Mesenchymal stem cell (in vitro differentiated cells and primary cell): ENCODE data around the gene FAM177A1.

Experiments
- DNase-seq: peaks from one replicate; pipeline ENCODE4 v3.0.0-alpha.2; 2013
- H2AFZ ChIP-seq: one replicate; pipeline ENCODE4 v1.6.1; 2013; ENCODE audit warnings: low read depth, mild to moderate bottlenecking, control low read depth, inconsistent platforms, low read length, moderate library complexity
- H2AK5ac ChIP-seq: 2 replicates; pipeline ENCODE4 v1.6.1; 2013; ENCODE audit warnings: low read length, moderate library complexity, mild to moderate bottlenecking, inconsistent platforms; ENCODE audit not compliant: severe bottlenecking
- H2BK120ac ChIP-seq: one replicate; pipeline ENCODE4 v1.6.1; 2013; ENCODE audit warnings: low read depth, mild to moderate bottlenecking, inconsistent platforms, low read length, moderate library complexity
- H2BK12ac ChIP-seq, 2 experiments: one replicate each; pipeline ENCODE4 v1.6.1; 2013; ENCODE audit warnings: inconsistent platforms in 2 of 2, low read length in 2 of 2, mild to moderate bottlenecking in 2 of 2, moderate library complexity in 2 of 2, control low read depth in 1 of 2
- H2BK15ac ChIP-seq: one replicate; pipeline ENCODE4 v1.6.1; 2013; ENCODE audit warnings: mild to moderate bottlenecking, low read depth, inconsistent platforms; ENCODE audit not compliant: poor library complexity, severe bottlenecking
- H2BK5ac ChIP-seq: 2 replicates; pipeline ENCODE4 v1.6.1; 2013; ENCODE audit warnings: low read depth, mild to moderate bottlenecking, low read length, control low read depth, inconsistent platforms; ENCODE audit not compliant: poor library complexity, severe bottlenecking
- H3K14ac ChIP-seq, 2 experiments: one replicate each; pipeline ENCODE4 v1.6.1; 2013; ENCODE audit warnings: inconsistent platforms in 2 of 2, low read length in 2 of 2, control low read depth in 1 of 2, mild to moderate bottlenecking in 1 of 2, moderate library complexity in 1 of 2
- H3K18ac ChIP-seq, 2 experiments: one replicate each; pipeline ENCODE4 v1.6.1; 2013; ENCODE audit warnings: inconsistent platforms in 2 of 2, low read length in 2 of 2, control low read depth in 1 of 2, low read depth in 1 of 2, mild to moderate bottlenecking in 1 of 2
- H3K23ac ChIP-seq, 2 experiments: one replicate each; pipeline ENCODE4 v1.6.1; 2013; ENCODE audit warnings: inconsistent platforms in 2 of 2, low read length in 2 of 2, mild to moderate bottlenecking in 2 of 2, moderate library complexity in 2 of 2, control low read depth in 1 of 2
- H3K27ac ChIP-seq: 2 replicates; pipeline ENCODE4 v1.5.1; 2013; ENCODE audit warnings: mild to moderate bottlenecking, moderate library complexity, low read length, control low read depth, inconsistent platforms; ENCODE audit not compliant: poor library complexity, severe bottlenecking
- H3K27me3 ChIP-seq, 2 experiments: 2 replicates each; pipeline versions ENCODE4 v1.6.1 to v1.7.0; 2013; ENCODE audit warnings: low read length in 2 of 2, mild to moderate bottlenecking in 2 of 2, moderate library complexity in 2 of 2, control low read depth in 1 of 2, inconsistent platforms in 1 of 2; ENCODE audit not compliant: control insufficient read depth in 1 of 2, insufficient read depth in 1 of 2
- H3K36me3 ChIP-seq, 2 experiments: 2 replicates each; pipeline versions ENCODE4 v1.6.1 to v1.7.0; 2013; ENCODE audit warnings: low read length in 2 of 2, control low read depth in 1 of 2, inconsistent platforms in 1 of 2, low read depth in 1 of 2, mild to moderate bottlenecking in 1 of 2; ENCODE audit not compliant: insufficient read depth in 2 of 2, control insufficient read depth in 1 of 2
- H3K4ac ChIP-seq, 2 experiments: one replicate each; pipeline ENCODE4 v1.6.1; 2013; ENCODE audit warnings: inconsistent platforms in 2 of 2, low read length in 2 of 2, mild to moderate bottlenecking in 2 of 2, moderate library complexity in 2 of 2, control low read depth in 1 of 2, low read depth in 1 of 2
- H3K4me1 ChIP-seq: 2 replicates; pipeline ENCODE4 v1.6.1; 2013; ENCODE audit warnings: low read depth, low read length, control low read depth; ENCODE audit not compliant: control insufficient read depth, insufficient read depth
- H3K4me2 ChIP-seq: 2 replicates; pipeline ENCODE4 v1.6.1; 2013; ENCODE audit warnings: low read length, mild to moderate bottlenecking, inconsistent platforms; ENCODE audit not compliant: poor library complexity, severe bottlenecking
- H3K4me3 ChIP-seq, 2 experiments: 2 replicates each; pipeline versions ENCODE4 v1.5.1 to v1.7.0; 2013; ENCODE audit warnings: low read length in 2 of 2, mild to moderate bottlenecking in 2 of 2, control low read depth in 1 of 2, low read depth in 1 of 2; ENCODE audit not compliant: insufficient read depth in 1 of 2
- H3K79me1 ChIP-seq: replicated peaks from 2 replicates; pipeline ENCODE4 v1.6.1; 2013; ENCODE audit warnings: mild to moderate bottlenecking, control low read depth, low read length, inconsistent platforms; ENCODE audit not compliant: poor library complexity, severe bottlenecking
- H3K9ac ChIP-seq: 2 replicates; pipeline ENCODE4 v1.7.0; 2013; ENCODE audit warnings: mild to moderate bottlenecking, low read length, moderate library complexity
- H3K9me3 ChIP-seq: 2 replicates; pipeline ENCODE4 v1.7.0; 2013; ENCODE audit warnings: mild to moderate bottlenecking, low read length; ENCODE audit not compliant: control insufficient read depth
- H4K8ac ChIP-seq: one replicate; pipeline ENCODE4 v1.6.1; 2013; ENCODE audit warnings: inconsistent platforms, mild to moderate bottlenecking, low read length, moderate library complexity
- H4K91ac ChIP-seq: one replicate; pipeline ENCODE4 v1.6.1; 2013; ENCODE audit warnings: mild to moderate bottlenecking, low read length, inconsistent platforms
- WGBS: methylation state at CpG from one replicate; pipeline ENCODE4 v1.1.7; 2013; ENCODE audit warnings: mixed read lengths; 5-methylcytosine and 5-hydroxymethylcytosine counted together

Gene FAM177A1

GRCh38 chr14:35122696-35123387 lies 76.8 kb downstream of the FAM177A1 start:
- peak overlapping the region in 1 of 2 experiments; percentile 84 for H3K14ac ChIP-seq
- peak overlapping the region; percentile 10 for H2BK5ac ChIP-seq
- no peak overlapping the region for H3K23ac ChIP-seq
- H3K18ac ChIP-seq, result peak overlapping the region; percentile 82 to 92
- H2AK5ac ChIP-seq, result no peak overlapping the region
- peak overlapping the region; percentile 72 for H3K4me2 ChIP-seq
- peak overlapping the region; percentile 27 for H2BK120ac ChIP-seq
- no peaks in the 10 kb centered on the region for H3K9me3 ChIP-seq
- H3K79me1 ChIP-seq, result peaks cover 33% of the 10 kb centered on the region
- H3K9ac ChIP-seq, result peak overlapping the region; percentile 94
- DNase-seq, result peak; percentile 27
- no peak overlapping the region for H2BK15ac ChIP-seq
- H4K91ac ChIP-seq, result peak overlapping the region; percentile 52
- peak overlapping the region; percentile 83 to 97 for H3K4me3 ChIP-seq
- H3K4ac ChIP-seq, result peak overlapping the region; percentile 49 to 62
- 14% methylated on average over 21 of the region's 23 CpGs for WGBS
- H2AFZ ChIP-seq, result peak overlapping the region; percentile 96
- H3K27ac ChIP-seq, result peak overlapping the region; percentile 100
- H3K36me3 ChIP-seq, result peaks cover 12 to 25% of the 10 kb centered on the region in 2 experiments
- peak overlapping the region; percentile 45 to 92 for H2BK12ac ChIP-seq
- H3K27me3 ChIP-seq, result no peaks in the 10 kb centered on the region
- peaks cover 6% of the 10 kb centered on the region for H3K4me1 ChIP-seq
- peak overlapping the region; percentile 97 for H4K8ac ChIP-seq

GRCh38 chr14:35123388-35123703 lies 77.3 kb downstream of the FAM177A1 start:
- Histone ChIP-seq H3K9me3 (no peaks in the 10 kb centered on the region), H3K27me3 (no peaks in the 10 kb centered on the region), H3K4me1 (peaks cover 6% of the 10 kb centered on the region), H2AFZ (no peak overlapping the region), H3K27ac (peak overlapping the region; percentile 100), H3K4me3 (peak overlapping the region in 1 of 2 experiments; percentile 97), H4K8ac (peak overlapping the region; percentile 54), H3K23ac (no peak overlapping the region), H4K91ac (no peak overlapping the region), H3K79me1 (peaks cover 33% of the 10 kb centered on the region), H3K36me3 (peaks cover 12 to 22% of the 10 kb centered on the region in 2 experiments), H2AK5ac (no peak overlapping the region), H3K9ac (peak overlapping the region; percentile 94), H2BK5ac (no peak overlapping the region), H2BK15ac (no peak overlapping the region), H3K4me2 (peak overlapping the region; percentile 72), H2BK120ac (no peak overlapping the region), H3K4ac (no peak overlapping the region), H2BK12ac (no peak overlapping the region), H3K14ac (no peak overlapping the region), H3K18ac (no peak overlapping the region)
- WGBS, result 87% methylated on average over 2 of the region's 3 CpGs
- no peak for DNase-seq

GRCh38 chr14:35124127-35124526 lies 78.1 kb downstream of the FAM177A1 start:
- peaks cover 29% of the 10 kb centered on the region for H3K79me1 ChIP-seq
- no peak overlapping the region for H2AK5ac ChIP-seq
- no peak overlapping the region for H3K4me2 ChIP-seq
- H2BK120ac ChIP-seq, result no peak overlapping the region
- peaks cover 6% of the 10 kb centered on the region for H3K4me1 ChIP-seq
- H4K8ac ChIP-seq, result no peak overlapping the region
- H2BK5ac ChIP-seq, result no peak overlapping the region
- H3K4ac ChIP-seq, result no peak overlapping the region
- no peak overlapping the region for H3K14ac ChIP-seq
- peak overlapping the region; percentile 94 for H3K9ac ChIP-seq
- no peak overlapping the region for H2AFZ ChIP-seq
- H3K9me3 ChIP-seq, result no peaks in the 10 kb centered on the region
- peaks cover 10 to 21% of the 10 kb centered on the region in 2 experiments for H3K36me3 ChIP-seq
- H4K91ac ChIP-seq, result no peak overlapping the region
- no peak overlapping the region for H3K18ac ChIP-seq
- H3K23ac ChIP-seq, result no peak overlapping the region
- H3K4me3 ChIP-seq, result peak overlapping the region in 1 of 2 experiments; percentile 97
- H3K27me3 ChIP-seq, result no peaks in the 10 kb centered on the region
- no peak overlapping the region for H3K27ac ChIP-seq
- no peak overlapping the region for H2BK12ac ChIP-seq
- 89% methylated on average over 1 of the region's 1 CpG for WGBS
- H2BK15ac ChIP-seq, result no peak overlapping the region
- no peak for DNase-seq
